SK-N-SH treated with all-trans-retinoic acid at 6 μM for 48 hours (cell line): ENCODE results near the gene SLC35F6.

Experiments
- ATAC-seq: fragments of 200-7000 bp; cut with Tn5 transposase; 3 replicates; pipeline ENCODE4 v1.9.1; 2020; ENCODE audit warnings: mild to moderate bottlenecking, moderate library complexity
- ARNTL ChIP-seq: fragments of 450-650 bp; formaldehyde crosslinking; IDR thresholded peaks from 2 replicates; pipeline ENCODE4 v1.5.0; 2020; ENCODE audit warnings: low read depth, mild to moderate bottlenecking, moderate library complexity, borderline replicate concordance
- BACH2 ChIP-seq: fragments of 250-450 bp; sonication (Bioruptor Pico); IDR thresholded peaks from 2 replicates; pipeline ENCODE4 v1.9.0; 2021; ENCODE audit warnings: mild to moderate bottlenecking, borderline replicate concordance
- CSDC2 ChIP-seq: fragments of 250-450 bp; sonication (Bioruptor Pico); IDR thresholded peaks from 2 replicates; pipeline ENCODE4 v1.5.0; 2020; ENCODE audit warnings: mild to moderate bottlenecking, moderate library complexity
- ESRRG ChIP-seq: fragments of 250-450 bp; sonication (Bioruptor Pico); IDR thresholded peaks from 2 replicates; pipeline ENCODE4 v1.6.1; 2021; ENCODE audit warnings: mild to moderate bottlenecking
- GLIS3 ChIP-seq: fragments of 250-450 bp; sonication (Bioruptor Pico); IDR thresholded peaks from 2 replicates; pipeline ENCODE4 v1.5.0; 2020; ENCODE audit warnings: mild to moderate bottlenecking, moderate library complexity
- ISL1 ChIP-seq: fragments of 250-450 bp; sonication (Bioruptor Pico); IDR thresholded peaks from 2 replicates; pipeline ENCODE4 v2.1.2; 2022; ENCODE audit warnings: mild to moderate bottlenecking, moderate library complexity
- OSR1 ChIP-seq: fragments of 250-450 bp; sonication (Bioruptor Pico); IDR thresholded peaks from 2 replicates; pipeline ENCODE4 v1.8.0; 2022; ENCODE audit warnings: moderate library complexity, mild to moderate bottlenecking, inconsistent platforms
- PATZ1 ChIP-seq: fragments of 250-450 bp; sonication (Bioruptor Pico); IDR thresholded peaks from 2 replicates; pipeline ENCODE4 v1.8.0; 2020; ENCODE audit warnings: mild to moderate bottlenecking, moderate library complexity, borderline replicate concordance
- PPARA ChIP-seq: fragments of 250-450 bp; sonication (Bioruptor Pico); IDR thresholded peaks from 2 replicates; pipeline ENCODE4 v1.5.0; 2020; ENCODE audit warnings: mild to moderate bottlenecking, borderline replicate concordance
- RARB ChIP-seq: fragments of 250-450 bp; sonication (Bioruptor Pico); IDR thresholded peaks from 2 replicates; pipeline ENCODE4 v1.8.0; 2021; ENCODE audit warnings: mild to moderate bottlenecking, moderate library complexity
- SNAI2 ChIP-seq: fragments of 250-450 bp; sonication (Bioruptor Pico); IDR thresholded peaks from 2 replicates; pipeline ENCODE4 v1.5.0; 2020; ENCODE audit warnings: mild to moderate bottlenecking, moderate library complexity
- ZC3H10 ChIP-seq: fragments of 250-450 bp; sonication (Bioruptor Pico); IDR thresholded peaks from 2 replicates; pipeline ENCODE4 v1.5.1; 2021; ENCODE audit warnings: mild to moderate bottlenecking, moderate library complexity
- ZFP3 ChIP-seq: fragments of 250-450 bp; sonication (Bioruptor Pico); IDR thresholded peaks from 2 replicates; pipeline ENCODE4 v1.5.0; 2020; ENCODE audit warnings: mild to moderate bottlenecking, moderate library complexity
- ZFP30 ChIP-seq: fragments of 450-650 bp; formaldehyde crosslinking; IDR thresholded peaks from 2 replicates; pipeline ENCODE4 v1.5.0; 2022; ENCODE audit warnings: mild to moderate bottlenecking, moderate library complexity
- ZNF565 ChIP-seq: fragments of 450-650 bp; formaldehyde crosslinking; conservative IDR thresholded peaks from 2 replicates; pipeline ENCODE4 v1.5.0; 2020; ENCODE audit warnings: low read depth, mild to moderate bottlenecking, moderate library complexity
- ZNF70 ChIP-seq: fragments of 450-650 bp; formaldehyde crosslinking; IDR thresholded peaks from 2 replicates; pipeline ENCODE4 v1.5.0; 2020; ENCODE audit warnings: mild to moderate bottlenecking, moderate library complexity
- ZNF8 ChIP-seq: fragments of 450-650 bp; formaldehyde crosslinking; IDR thresholded peaks from 2 replicates; pipeline ENCODE4 v1.5.0; 2020; ENCODE audit warnings: mild to moderate bottlenecking, moderate library complexity
- TF ChIP-seq, protein P1 (sequence below): fragments of 250-450 bp; sonication (Bioruptor Pico); IDR thresholded peaks from 2 replicates; pipeline ENCODE4 v1.5.1; 2021; ENCODE audit warnings: mild to moderate bottlenecking, moderate library complexity
- TF ChIP-seq, protein P2 (sequence below): fragments of 250-450 bp; sonication (Bioruptor Pico); IDR thresholded peaks from 2 replicates; pipeline ENCODE4 v1.5.0; 2020; ENCODE audit warnings: mild to moderate bottlenecking, moderate library complexity
- TF ChIP-seq, protein P3 (sequence below): fragments of 250-450 bp; sonication (Bioruptor Pico); IDR thresholded peaks from 2 replicates; pipeline ENCODE4 v1.5.1; 2020; ENCODE audit warnings: low read depth, mild to moderate bottlenecking, moderate library complexity
- TF ChIP-seq, protein P4 (sequence below): fragments of 250-450 bp; sonication (Bioruptor Pico); IDR thresholded peaks from 2 replicates; pipeline ENCODE4 v1.8.0; 2021; ENCODE audit warnings: low read depth, mild to moderate bottlenecking, moderate library complexity, borderline replicate concordance

SLC35F6 gene

DNA sequence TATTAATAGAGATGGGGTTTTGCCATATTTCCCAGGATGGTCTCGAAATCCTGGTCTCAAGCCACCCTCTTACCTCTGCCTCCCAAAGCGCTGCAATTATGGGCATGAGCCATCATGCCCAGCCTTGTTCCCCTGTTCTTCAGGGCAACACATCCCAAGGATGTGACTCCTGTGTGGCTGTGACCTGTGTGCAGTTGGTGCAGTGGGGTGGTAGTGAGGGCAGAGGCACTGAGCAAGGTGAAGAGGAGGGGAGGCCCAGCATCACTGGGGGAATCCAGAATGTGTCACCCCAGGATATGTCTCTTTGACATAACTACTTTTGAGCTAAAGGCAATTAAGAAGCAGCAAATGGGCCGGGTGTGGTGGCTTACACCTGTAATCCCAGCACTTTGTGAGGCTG is 45.1 kb downstream of the SLC35F6 start:
- ATAC-seq = no peak

GRCh38 chr2:26809876-26810577 is 45.9 kb downstream of the SLC35F6 start:
- ATAC-seq = no peak
- TF ChIP-seq, protein P1, sequence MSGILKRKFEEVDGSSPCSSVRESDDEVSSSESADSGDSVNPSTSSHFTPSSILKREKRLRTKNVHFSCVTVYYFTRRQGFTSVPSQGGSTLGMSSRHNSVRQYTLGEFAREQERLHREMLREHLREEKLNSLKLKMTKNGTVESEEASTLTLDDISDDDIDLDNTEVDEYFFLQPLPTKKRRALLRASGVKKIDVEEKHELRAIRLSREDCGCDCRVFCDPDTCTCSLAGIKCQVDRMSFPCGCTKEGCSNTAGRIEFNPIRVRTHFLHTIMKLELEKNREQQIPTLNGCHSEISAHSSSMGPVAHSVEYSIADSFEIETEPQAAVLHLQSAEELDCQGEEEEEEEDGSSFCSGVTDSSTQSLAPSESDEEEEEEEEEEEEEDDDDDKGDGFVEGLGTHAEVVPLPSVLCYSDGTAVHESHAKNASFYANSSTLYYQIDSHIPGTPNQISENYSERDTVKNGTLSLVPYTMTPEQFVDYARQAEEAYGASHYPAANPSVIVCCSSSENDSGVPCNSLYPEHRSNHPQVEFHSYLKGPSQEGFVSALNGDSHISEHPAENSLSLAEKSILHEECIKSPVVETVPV (CRISPR knock-in tag) = no peak
- no peak for TF ChIP-seq ZC3H10 (CRISPR knock-in tag)
- no peak for TF ChIP-seq ISL1 (CRISPR knock-in tag)
- no peak for TF ChIP-seq PATZ1 (CRISPR knock-in tag)
- TF ChIP-seq ARNTL (CRISPR knock-in tag) = no peak
- TF ChIP-seq GLIS3 (CRISPR knock-in tag) = no peak

More for the DNA sequence above, 45.1 kb downstream of the SLC35F6 start:
- TF ChIP-seq SNAI2 (no peak), BACH2 (CRISPR knock-in tag) (no peak), PPARA (CRISPR knock-in tag) (no peak), ZFP30 (CRISPR knock-in tag) (no peak), ISL1 (CRISPR knock-in tag) (no peak), ZNF8 (CRISPR knock-in tag) (no peak), ZNF565 (no peak), ZC3H10 (CRISPR knock-in tag) (no peak), ARNTL (CRISPR knock-in tag) (no peak), ZFP3 (no peak), CSDC2 (no peak), RARB (CRISPR knock-in tag) (no peak), ESRRG (CRISPR knock-in tag) (no peak), PATZ1 (CRISPR knock-in tag) (no peak), OSR1 (no peak), ZNF70 (no peak)
- TF ChIP-seq, protein P2, sequence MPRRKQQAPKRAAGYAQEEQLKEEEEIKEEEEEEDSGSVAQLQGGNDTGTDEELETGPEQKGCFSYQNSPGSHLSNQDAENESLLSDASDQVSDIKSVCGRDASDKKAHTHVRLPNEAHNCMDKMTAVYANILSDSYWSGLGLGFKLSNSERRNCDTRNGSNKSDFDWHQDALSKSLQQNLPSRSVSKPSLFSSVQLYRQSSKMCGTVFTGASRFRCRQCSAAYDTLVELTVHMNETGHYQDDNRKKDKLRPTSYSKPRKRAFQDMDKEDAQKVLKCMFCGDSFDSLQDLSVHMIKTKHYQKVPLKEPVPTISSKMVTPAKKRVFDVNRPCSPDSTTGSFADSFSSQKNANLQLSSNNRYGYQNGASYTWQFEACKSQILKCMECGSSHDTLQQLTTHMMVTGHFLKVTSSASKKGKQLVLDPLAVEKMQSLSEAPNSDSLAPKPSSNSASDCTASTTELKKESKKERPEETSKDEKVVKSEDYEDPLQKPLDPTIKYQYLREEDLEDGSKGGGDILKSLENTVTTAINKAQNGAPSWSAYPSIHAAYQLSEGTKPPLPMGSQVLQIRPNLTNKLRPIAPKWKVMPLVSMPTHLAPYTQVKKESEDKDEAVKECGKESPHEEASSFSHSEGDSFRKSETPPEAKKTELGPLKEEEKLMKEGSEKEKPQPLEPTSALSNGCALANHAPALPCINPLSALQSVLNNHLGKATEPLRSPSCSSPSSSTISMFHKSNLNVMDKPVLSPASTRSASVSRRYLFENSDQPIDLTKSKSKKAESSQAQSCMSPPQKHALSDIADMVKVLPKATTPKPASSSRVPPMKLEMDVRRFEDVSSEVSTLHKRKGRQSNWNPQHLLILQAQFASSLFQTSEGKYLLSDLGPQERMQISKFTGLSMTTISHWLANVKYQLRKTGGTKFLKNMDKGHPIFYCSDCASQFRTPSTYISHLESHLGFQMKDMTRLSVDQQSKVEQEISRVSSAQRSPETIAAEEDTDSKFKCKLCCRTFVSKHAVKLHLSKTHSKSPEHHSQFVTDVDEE (CRISPR knock-in tag) = no peak
- TF ChIP-seq, protein P3, sequence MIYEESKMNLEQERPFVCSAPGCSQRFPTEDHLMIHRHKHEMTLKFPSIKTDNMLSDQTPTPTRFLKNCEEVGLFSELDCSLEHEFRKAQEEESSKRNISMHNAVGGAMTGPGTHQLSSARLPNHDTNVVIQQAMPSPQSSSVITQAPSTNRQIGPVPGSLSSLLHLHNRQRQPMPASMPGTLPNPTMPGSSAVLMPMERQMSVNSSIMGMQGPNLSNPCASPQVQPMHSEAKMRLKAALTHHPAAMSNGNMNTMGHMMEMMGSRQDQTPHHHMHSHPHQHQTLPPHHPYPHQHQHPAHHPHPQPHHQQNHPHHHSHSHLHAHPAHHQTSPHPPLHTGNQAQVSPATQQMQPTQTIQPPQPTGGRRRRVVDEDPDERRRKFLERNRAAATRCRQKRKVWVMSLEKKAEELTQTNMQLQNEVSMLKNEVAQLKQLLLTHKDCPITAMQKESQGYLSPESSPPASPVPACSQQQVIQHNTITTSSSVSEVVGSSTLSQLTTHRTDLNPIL = no peak
- TF ChIP-seq, protein P4, sequence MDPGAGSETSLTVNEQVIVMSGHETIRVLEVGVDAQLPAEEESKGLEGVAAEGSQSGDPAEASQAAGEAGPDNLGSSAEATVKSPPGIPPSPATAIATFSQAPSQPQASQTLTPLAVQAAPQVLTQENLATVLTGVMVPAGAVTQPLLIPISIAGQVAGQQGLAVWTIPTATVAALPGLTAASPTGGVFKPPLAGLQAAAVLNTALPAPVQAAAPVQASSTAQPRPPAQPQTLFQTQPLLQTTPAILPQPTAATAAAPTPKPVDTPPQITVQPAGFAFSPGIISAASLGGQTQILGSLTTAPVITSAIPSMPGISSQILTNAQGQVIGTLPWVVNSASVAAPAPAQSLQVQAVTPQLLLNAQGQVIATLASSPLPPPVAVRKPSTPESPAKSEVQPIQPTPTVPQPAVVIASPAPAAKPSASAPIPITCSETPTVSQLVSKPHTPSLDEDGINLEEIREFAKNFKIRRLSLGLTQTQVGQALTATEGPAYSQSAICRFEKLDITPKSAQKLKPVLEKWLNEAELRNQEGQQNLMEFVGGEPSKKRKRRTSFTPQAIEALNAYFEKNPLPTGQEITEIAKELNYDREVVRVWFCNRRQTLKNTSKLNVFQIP (CRISPR knock-in tag) = no peak
- TF ChIP-seq, protein P1 (CRISPR knock-in tag) = no peak
